NT2/D1 (cell line): ENCODE measurements around the gene MAT1A.

Experiments used
- DNase-seq: peaks from one replicate; pipeline ENCODE4 v3.0.0-alpha.2; 2011; ENCODE audit warnings: low read depth, low spot score
- H3K27me3 ChIP-seq: 2 replicates; pipeline ENCODE4 v1.6.0; 2011; ENCODE audit warnings: mild to moderate bottlenecking; ENCODE audit not compliant: insufficient read length, insufficient read depth
- H3K36me3 ChIP-seq: 2 replicates; pipeline ENCODE4 v1.6.1; 2011; ENCODE audit warnings: mild to moderate bottlenecking, low read length, mixed read lengths; ENCODE audit not compliant: insufficient read depth, insufficient read length
- H3K4me1 ChIP-seq: 2 replicates; pipeline ENCODE4 v1.5.1; 2011; ENCODE audit not compliant: insufficient read depth, insufficient read length
- H3K4me3 ChIP-seq: 2 replicates; pipeline ENCODE4 v1.5.1; 2011; ENCODE audit warnings: low read depth; ENCODE audit not compliant: insufficient read length
- H3K9ac ChIP-seq: 2 replicates; pipeline ENCODE4 v1.6.0; 2011; ENCODE audit warnings: low read depth; ENCODE audit not compliant: insufficient read length
- H3K9me3 ChIP-seq: 2 replicates; pipeline ENCODE4 v1.5.1; 2011; ENCODE audit warnings: mild to moderate bottlenecking, low read length; ENCODE audit not compliant: insufficient read depth
- SUZ12 ChIP-seq: IDR thresholded peaks from 2 replicates; pipeline ENCODE4 v1.6.1; 2011; ENCODE audit not compliant: insufficient read length, insufficient read depth; ENCODE audit errors: extremely low read depth
- YY1 ChIP-seq: IDR thresholded peaks from 2 replicates; pipeline ENCODE4 v1.6.1; 2011; ENCODE audit not compliant: insufficient read length, insufficient read depth
- ZNF274 ChIP-seq: IDR thresholded peaks from 2 replicates; pipeline ENCODE4 v1.6.1; 2011; ENCODE audit warnings: mild to moderate bottlenecking, low read depth, low read length

Gene MAT1A

DNA sequence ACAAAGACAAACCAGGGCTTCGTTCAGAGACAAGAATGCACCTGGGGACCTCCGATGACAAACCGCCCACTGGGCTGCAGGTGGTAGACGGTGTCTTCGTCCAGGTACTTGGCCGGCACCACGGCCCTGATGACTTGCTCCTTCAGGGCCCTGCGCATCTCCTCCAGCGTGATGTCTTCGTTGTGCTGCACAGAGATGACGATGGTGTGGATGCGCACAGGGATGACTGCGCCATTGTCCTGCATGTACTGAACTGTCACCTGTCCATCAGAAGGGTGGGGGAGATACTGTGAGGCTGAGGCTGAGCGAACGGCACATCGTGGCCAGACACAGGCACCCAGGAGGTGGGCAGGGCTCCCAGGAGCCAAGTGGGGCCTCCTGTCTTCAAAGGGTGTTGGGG is 13.1 kb downstream of the MAT1A start:
- H3K4me3 ChIP-seq = no peak overlapping the region
- no peaks in the 10 kb centered on the region for H3K27me3 ChIP-seq
- H3K4me1 ChIP-seq = peaks cover 7% of the 10 kb centered on the region
- DNase-seq = no peak
- no peaks in the 10 kb centered on the region for H3K36me3 ChIP-seq
- no peaks in the 10 kb centered on the region; the same call in 1 of the 2 replicates for H3K9me3 ChIP-seq
- H3K9ac ChIP-seq = no peak overlapping the region
- TF ChIP-seq YY1 = no peak
- no peak for TF ChIP-seq ZNF274
- TF ChIP-seq SUZ12 = no peak

DNA sequence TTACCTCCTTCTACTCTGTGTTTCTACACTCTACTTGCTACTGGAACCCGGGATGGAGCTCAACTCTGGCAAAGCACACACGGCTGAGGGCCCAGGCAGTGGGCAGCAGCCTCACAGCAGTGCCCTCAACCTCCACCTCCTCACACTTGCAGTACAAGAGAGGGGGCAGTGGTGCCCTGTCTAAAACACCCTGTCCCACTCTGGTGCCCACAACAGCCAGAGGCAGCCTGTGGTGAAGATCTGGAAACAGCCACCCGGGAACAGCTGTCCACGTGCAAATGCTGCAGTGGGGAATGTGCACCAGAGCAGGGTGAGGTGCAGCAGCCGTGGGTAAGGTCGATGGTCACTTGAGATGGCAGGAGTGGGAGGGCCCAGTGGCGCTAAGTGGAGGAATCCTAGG is 13.7 kb downstream of the MAT1A start:
- TF ChIP-seq SUZ12 = no peak
- no peak for TF ChIP-seq YY1
- no peak for TF ChIP-seq ZNF274
- Histone ChIP-seq H3K36me3 (no peaks in the 10 kb centered on the region), H3K9ac (no peak overlapping the region), H3K4me3 (no peak overlapping the region), H3K27me3 (no peaks in the 10 kb centered on the region), H3K4me1 (peaks cover 7% of the 10 kb centered on the region), H3K9me3 (no peaks in the 10 kb centered on the region; the same call in 1 of the 2 replicates)
- DNase-seq = no peak

DNA sequence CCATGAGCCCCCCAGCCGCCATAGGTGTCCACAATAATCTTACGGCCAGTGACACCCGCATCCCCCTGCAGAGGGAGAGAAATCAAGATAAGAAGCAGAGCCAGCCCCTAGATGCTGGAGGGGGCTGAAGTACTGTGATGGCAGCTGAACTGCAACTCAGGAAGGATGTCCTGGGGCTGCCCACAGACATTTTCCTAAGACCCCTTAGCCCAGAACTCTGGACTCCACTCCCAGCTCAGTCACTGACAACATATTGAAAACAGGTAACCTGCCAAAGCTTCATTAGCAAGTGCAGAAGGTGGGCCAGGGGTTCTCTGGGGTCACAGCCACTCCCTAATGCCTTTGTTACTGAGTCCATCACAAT is 14.3 kb downstream of the MAT1A start:
- peaks cover 7% of the 10 kb centered on the region for H3K4me1 ChIP-seq
- H3K27me3 ChIP-seq = no peaks in the 10 kb centered on the region
- no peaks in the 10 kb centered on the region for H3K36me3 ChIP-seq
- H3K9ac ChIP-seq = no peak overlapping the region
- DNase-seq = no peak
- H3K4me3 ChIP-seq = no peak overlapping the region
- TF ChIP-seq SUZ12 (no peak), ZNF274 (no peak), YY1 (no peak)
- no peaks in the 10 kb centered on the region; the same call in 1 of the 2 replicates for H3K9me3 ChIP-seq

DNA sequence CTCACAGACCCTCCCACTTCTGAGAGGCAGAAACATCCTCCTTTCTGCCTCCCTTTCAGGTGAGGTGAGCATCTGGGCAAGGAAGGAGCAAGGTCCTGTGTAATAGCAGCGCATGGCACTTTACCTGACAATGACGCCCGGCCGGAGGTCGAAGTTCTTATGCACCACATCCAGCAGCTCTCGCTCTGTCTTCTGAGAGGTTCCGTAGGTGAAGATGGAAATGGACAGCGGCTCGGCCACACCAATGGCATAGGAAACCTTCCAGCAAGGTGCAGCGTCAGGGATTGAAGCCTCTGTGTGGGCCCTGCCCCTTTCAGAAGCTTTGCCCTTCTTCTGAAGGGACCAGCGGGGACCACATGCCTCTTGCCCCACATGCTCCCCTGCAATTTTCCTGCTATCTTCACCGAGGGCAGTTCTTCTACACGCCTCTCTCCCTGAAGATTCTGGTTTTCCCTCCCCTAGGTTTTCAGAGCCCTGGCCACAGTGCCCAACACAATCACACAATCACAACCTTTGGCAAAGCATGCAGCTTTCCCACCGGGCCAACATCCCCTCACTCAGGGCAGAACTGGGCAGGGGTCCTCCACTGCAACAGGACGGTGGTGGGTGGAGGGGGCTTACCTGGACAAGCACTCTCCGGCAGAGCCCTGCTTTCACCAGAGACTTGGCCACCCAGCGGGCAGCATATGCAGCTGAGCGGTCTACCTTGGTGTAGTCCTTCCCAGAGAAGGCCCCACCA is 14.9 kb downstream of the MAT1A start:
- no peak overlapping the region for H3K4me3 ChIP-seq
- DNase-seq = no peak
- H3K4me1 ChIP-seq = peaks cover 7% of the 10 kb centered on the region
- no peak overlapping the region for H3K9ac ChIP-seq
- H3K9me3 ChIP-seq = no peaks in the 10 kb centered on the region; the same call in 1 of the 2 replicates
- no peaks in the 10 kb centered on the region for H3K27me3 ChIP-seq
- TF ChIP-seq YY1 (no peak), SUZ12 (no peak), ZNF274 (no peak)
- H3K36me3 ChIP-seq = no peaks in the 10 kb centered on the region

DNA sequence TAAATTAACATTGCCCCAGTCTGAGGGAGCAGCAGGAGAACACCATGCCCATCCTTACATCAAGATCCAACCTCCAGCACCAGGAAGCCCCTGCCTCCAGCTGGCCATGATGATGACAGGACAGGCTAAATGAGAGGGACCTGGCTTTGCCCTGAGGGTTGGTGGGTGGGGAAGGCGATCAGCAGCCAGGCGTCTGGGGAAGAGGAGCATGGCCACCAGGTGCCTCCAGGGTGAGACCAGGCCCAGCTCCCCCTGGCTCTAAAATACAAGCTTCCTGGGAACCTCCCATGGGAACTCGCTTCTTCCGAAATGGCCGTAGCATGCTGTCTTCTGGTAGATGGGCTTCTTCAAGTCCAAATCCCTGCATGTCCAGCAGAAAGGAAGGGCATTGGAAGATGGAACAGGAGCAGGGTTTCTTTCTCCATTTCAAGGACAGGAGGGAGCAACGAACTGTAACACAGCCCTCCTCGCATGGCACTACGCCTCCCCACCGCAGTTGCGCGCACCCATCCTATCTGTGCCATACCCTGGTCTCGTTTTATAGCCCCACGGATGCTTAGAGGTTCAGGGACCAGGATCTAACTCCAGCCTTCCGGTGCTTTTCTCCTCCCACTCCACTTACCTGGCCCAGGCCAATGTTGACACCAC is 15.8 kb downstream of the MAT1A start:
- peaks cover 7% of the 10 kb centered on the region for H3K4me1 ChIP-seq
- H3K27me3 ChIP-seq = no peaks in the 10 kb centered on the region
- H3K36me3 ChIP-seq = no peaks in the 10 kb centered on the region
- no peak for TF ChIP-seq YY1
- H3K4me3 ChIP-seq = no peak overlapping the region
- DNase-seq = no peak
- H3K9ac ChIP-seq = no peak overlapping the region
- H3K9me3 ChIP-seq = no peaks in the 10 kb centered on the region; the same call in 1 of the 2 replicates

DNA sequence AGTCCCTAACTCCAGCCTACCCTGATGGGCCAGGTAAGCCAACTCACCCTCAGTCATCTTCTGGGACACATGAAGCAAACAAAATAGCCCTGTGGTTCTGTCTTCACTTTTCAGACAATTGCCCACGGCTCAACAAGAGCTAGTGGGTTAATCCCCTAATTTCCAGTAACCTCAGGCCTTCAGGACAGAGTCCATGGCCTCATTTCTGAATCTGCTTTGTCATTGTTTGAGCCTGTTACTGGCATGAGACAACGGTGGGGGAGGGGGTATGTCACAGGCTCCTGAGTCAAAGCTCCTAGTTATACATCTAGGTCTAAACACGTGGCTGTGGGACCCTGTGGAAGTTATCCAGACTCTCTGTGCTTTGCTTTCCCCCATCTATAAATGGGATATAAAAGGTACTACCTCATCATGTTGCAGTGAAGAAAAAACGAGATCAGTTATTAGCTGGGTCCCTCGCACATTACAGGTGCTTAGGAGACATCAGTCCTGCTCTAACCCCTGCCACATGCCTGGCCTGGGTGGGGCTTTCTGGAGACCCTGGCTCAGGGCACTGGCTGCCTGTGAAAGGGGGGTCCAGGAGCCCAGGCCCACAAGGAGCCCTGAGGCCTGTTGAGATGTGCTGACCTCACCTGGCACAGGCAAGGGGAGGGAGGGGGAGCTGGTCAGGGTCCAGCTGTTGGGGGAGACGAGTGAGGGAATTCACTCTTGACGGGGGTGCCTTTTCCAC is 16.5 kb downstream of the MAT1A start:
- TF ChIP-seq YY1 (no peak), SUZ12 (no peak), ZNF274 (no peak)
- peaks cover 7% of the 10 kb centered on the region for H3K4me1 ChIP-seq
- H3K9me3 ChIP-seq = no peaks in the 10 kb centered on the region; the same call in 1 of the 2 replicates
- H3K4me3 ChIP-seq = no peak overlapping the region
- DNase-seq = no peak
- no peaks in the 10 kb centered on the region for H3K36me3 ChIP-seq
- H3K27me3 ChIP-seq = no peaks in the 10 kb centered on the region
- H3K9ac ChIP-seq = no peak overlapping the region

DNA sequence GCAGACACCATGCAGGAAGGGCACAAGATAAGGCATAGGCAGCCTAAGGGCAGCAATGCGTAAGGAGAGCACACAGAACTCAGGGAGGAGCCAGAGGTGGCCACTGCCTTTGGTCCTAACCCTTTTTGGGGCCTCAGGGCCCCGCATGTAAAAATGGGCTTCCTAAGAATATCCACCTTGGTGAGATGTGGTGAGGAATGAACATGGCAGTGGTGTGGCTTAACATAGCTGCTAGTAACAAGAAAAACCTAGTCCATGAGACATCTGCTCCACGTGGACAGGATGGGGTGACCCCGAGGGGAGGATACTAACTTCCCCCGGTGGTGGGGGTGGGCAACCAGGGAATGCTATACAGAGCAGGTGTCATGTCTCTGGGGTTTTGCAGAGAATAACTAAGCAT is 18.0 kb downstream of the MAT1A start:
- no peaks in the 10 kb centered on the region for H3K36me3 ChIP-seq

More for the DNA sequence above, 18.0 kb downstream of the MAT1A start:
- Histone ChIP-seq H3K27me3 (no peaks in the 10 kb centered on the region), H3K9me3 (no peaks in the 10 kb centered on the region; the same call in 1 of the 2 replicates), H3K4me3 (no peak overlapping the region), H3K4me1 (peaks cover 7% of the 10 kb centered on the region), H3K9ac (no peak overlapping the region)
- TF ChIP-seq ZNF274 = no peak
- no peak for TF ChIP-seq YY1
- no peak for TF ChIP-seq SUZ12
- DNase-seq = no peak
